Nephron progenitor cell (in vitro differentiated cells): ENCODE results near the gene PSAPL1.

Experiments used
- DNase-seq: peaks from one replicate; pipeline ENCODE4 v3.0.0; 2021
- H3K27ac Mint-ChIP-seq: 2 replicates; pipeline ENCODE4 v1.8.0; 2021; ENCODE audit warnings: mild to moderate bottlenecking, moderate library complexity, mixed read lengths
- H3K27me3 Mint-ChIP-seq: 2 replicates; pipeline ENCODE4 v1.8.0; 2021; ENCODE audit warnings: mild to moderate bottlenecking, low read depth, mixed read lengths; ENCODE audit not compliant: poor library complexity
- H3K36me3 Mint-ChIP-seq: 2 replicates; pipeline ENCODE4 v1.8.0; 2021; ENCODE audit warnings: low read depth, mixed read lengths
- H3K4me1 Mint-ChIP-seq: 2 replicates; pipeline ENCODE4 v1.8.0; 2021; ENCODE audit warnings: mixed read lengths
- H3K4me3 Mint-ChIP-seq: 2 replicates; pipeline ENCODE4 v1.8.0; 2021; ENCODE audit warnings: mild to moderate bottlenecking, moderate library complexity, mixed read lengths
- H3K9me3 Mint-ChIP-seq: 2 replicates; pipeline ENCODE4 v1.8.0; 2021; ENCODE audit warnings: mild to moderate bottlenecking, moderate library complexity, mixed read lengths
- TF ChIP-seq, protein P1 (sequence below): fragments of 200-600 bp; sonication (generic); IDR thresholded peaks from 2 replicates; pipeline ENCODE4 v1.5.0; 2021; ENCODE audit warnings: antibody characterized with exemption

The PSAPL1 gene

DNA sequence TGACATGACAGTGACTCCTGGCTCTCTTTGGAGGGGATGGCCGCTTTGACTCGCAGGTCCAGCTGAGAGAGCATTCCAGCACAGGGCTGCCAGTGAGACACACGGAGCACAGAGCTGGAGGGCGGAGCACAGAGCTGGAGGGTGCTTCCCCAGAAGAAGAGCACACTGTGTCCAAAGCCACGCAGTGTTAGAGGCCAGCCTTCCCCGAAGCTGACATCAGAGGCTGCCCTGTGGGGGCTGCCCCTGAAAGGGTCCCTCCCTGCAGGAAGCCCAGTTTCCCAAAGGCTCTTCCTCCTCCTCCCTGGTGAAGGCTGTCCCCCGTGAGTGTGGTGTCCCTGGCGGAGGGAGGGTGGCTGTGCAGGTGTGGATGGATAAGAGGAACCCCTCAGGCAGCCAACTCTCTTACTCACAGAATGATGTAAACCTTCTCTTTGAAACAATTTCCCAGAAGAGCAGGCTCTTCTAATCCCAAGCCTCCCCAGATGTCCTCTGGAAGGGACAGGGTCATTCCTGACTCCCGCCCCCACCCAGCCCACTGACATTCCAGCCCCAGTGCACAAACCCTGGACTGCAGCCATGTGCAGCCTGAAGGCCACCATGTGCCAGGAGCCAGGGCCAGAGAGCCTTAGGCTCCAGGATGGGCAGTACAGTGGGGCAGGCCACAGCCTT is 53.4 kb downstream of the PSAPL1 start:
- Mint-ChIP-seq H3K4me1 (peaks cover 31% of the 10 kb centered on the region), H3K36me3 (no peaks in the 10 kb centered on the region), H3K9me3 (peaks cover 4% of the 10 kb centered on the region), H3K27me3 (peaks cover 10% of the 10 kb centered on the region), H3K4me3 (no peak overlapping the region), H3K27ac (no peak overlapping the region)
- no peak for DNase-seq
- TF ChIP-seq, protein P1, sequence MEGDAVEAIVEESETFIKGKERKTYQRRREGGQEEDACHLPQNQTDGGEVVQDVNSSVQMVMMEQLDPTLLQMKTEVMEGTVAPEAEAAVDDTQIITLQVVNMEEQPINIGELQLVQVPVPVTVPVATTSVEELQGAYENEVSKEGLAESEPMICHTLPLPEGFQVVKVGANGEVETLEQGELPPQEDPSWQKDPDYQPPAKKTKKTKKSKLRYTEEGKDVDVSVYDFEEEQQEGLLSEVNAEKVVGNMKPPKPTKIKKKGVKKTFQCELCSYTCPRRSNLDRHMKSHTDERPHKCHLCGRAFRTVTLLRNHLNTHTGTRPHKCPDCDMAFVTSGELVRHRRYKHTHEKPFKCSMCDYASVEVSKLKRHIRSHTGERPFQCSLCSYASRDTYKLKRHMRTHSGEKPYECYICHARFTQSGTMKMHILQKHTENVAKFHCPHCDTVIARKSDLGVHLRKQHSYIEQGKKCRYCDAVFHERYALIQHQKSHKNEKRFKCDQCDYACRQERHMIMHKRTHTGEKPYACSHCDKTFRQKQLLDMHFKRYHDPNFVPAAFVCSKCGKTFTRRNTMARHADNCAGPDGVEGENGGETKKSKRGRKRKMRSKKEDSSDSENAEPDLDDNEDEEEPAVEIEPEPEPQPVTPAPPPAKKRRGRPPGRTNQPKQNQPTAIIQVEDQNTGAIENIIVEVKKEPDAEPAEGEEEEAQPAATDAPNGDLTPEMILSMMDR = no peak
